ENCODE measurements around the gene METTL9.
"Not testable (repeated sequence)": the region's sequence is repeated elsewhere in the genome, so short reads cannot be mapped to it uniquely, and the experiment has no call there.

METTL9 gene

DNA sequence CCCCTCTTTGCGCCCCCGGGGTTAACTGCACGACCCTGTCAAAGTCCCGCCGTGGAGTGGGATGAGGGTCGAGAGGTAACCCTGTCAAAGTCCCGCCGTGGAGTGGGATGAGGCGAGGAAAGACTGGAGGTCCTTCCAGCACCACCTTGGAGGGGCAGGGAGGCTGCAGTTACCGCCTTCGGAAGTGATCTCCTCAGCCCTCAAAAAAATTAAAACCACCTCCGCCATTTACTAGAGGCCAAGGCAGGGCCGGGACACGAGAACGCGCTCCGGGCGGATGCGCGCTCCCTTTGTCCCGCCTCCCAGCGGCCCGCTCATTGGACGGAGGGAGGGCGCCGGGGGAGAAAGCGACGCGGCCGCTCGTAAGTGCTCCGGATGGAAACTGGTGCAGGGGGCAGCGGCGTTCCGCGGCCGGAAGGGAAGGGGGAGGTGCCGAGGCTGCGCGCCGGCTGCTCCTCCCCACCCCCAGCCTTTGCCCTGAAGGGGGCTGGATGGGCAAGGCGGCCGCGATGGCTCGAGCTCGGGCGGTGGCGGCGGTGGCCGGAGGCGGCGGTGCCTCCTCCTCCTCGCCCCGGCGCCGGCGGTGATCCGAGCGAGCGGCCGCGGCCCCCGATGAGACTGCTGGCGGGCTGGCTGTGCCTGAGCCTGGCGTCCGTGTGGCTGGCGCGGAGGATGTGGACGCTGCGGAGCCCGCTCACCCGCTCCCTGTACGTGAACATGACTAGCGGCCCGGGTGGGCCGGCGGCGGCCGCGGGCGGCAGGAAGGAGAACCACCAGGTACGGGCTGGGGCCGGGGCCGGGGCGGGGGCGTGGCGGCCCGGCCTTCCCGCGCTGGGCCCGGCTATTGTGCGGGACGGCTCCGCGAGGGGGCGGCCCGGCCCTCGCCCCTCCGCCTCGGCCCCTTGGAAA is at the start of gene METTL9:
TSS of gene METTL9 (plus strand) at position 456 of the 909 bp plus-strand sequence. CDS start at position 613, 157 bp downstream.
- no peaks in the 10 kb centered on the region for H3K27me3 ChIP-seq
- intact Hi-C loops (cut with DNase I; ENCODE audit: low total_unique reads) = no loop called here
- peaks cover 0 to 21% (median 20%) of the 10 kb centered on the region in 4 donors for H3K4me1 ChIP-seq

DNA sequence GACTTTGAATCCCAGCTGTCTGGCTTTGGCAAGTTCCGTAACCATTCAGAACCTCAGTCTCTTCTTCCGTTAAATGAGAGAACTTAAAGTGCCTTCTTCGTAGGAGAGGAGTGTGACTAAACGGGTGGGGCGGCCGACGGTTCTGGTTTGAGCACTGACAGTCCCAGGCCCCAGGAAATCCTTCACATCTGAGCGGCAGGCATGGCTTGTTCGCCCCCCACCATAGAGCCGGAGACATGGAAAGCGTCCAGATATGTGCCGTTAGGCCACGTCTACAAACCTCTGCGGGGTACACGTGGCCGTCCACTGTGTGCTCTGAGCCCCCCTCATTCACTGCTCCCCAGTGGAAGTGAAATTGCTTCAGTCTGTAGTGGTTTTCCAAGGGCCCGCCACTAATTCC is 49.4 kb upstream of the METTL9 start:
- not testable (repeated sequence) for H3K4me3 ChIP-seq, H3K27me3 ChIP-seq, H3K4me1 ChIP-seq, H3K36me3 ChIP-seq, DNase-seq, H3K27ac ChIP-seq, H3K9me3 ChIP-seq
- intact Hi-C loops (cut with DNase I; ENCODE audit: low total_unique reads) = loop anchor here (10.0 kb wide), 1 partner anchor 45 kb away; no protein-coding TSS in a partner anchor

More for the DNA sequence above, at the start of gene METTL9:
- no peaks in the 10 kb centered on the region for H3K9me3 ChIP-seq
- peak within 1 kb of the TSS; percentile 88 to 95 for H3K27ac ChIP-seq
- H3K4me3 ChIP-seq = peak within 1 kb of the TSS; percentile 63 to 98
- peak in 1 of 2 experiments; percentile 17 for TF ChIP-seq CTCF (IDR thresholded peaks at IDR 0.05)
- no peaks in the 10 kb centered on the region for H3K36me3 ChIP-seq
- DNase-seq = peak; percentile 93 to 97

DNA sequence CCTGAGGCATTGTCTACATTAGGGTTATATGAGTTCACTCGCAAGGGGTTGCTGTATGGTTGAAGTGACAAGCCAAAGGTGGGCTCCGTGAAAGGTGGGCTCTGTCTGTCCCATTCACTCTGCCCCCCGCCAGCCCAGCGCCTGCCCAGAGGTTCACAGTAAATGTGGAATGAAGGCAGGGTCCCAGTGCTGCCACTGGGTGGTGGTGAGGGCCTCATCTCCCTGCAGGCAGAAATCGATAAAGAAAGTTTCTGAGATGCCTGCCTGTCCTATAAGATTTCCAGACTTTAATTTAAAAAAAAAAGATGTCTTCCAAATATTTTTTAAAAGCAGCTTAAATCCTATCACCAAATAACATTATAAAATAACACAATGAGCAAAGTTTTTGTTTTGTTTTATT is 48.9 kb upstream of the METTL9 start:
- H3K4me3 ChIP-seq, H3K9me3 ChIP-seq, H3K27ac ChIP-seq, H3K27me3 ChIP-seq, DNase-seq, H3K36me3 ChIP-seq: not testable (repeated sequence)
- H3K4me1 ChIP-seq = peaks cover 0 to 11% (median 7%) of the 10 kb centered on the region in 4 donors
- intact Hi-C loops (cut with DNase I; ENCODE audit: low total_unique reads) = loop anchor here (10.0 kb wide), 1 partner anchor 46 kb away; no protein-coding TSS in a partner anchor

DNA sequence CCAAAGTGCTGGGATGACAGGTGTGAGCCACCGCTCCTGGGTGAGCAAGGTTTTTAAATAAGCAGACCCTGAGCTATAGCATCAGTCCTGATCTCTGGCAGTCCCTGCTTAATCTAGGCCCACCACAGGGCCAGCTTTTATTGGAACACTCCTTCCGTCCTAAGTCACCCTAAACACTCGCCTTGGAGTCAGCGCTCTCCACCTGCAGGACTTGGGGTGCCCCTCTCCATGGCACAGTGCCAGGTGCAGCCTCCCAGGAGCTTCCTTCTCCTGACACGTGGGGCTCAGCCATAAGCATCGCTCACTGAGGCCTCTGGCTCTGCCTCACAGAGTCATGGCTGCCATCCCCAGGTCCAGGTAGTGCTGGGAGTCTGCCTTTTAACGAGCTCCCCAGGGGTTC is 48.3 kb upstream of the METTL9 start:
- not testable (repeated sequence) for H3K36me3 ChIP-seq, H3K4me3 ChIP-seq
- intact Hi-C loops (cut with DNase I; ENCODE audit: low total_unique reads) = loop anchor here (10.0 kb wide), 1 partner anchor 46 kb away; no protein-coding TSS in a partner anchor

DNA sequence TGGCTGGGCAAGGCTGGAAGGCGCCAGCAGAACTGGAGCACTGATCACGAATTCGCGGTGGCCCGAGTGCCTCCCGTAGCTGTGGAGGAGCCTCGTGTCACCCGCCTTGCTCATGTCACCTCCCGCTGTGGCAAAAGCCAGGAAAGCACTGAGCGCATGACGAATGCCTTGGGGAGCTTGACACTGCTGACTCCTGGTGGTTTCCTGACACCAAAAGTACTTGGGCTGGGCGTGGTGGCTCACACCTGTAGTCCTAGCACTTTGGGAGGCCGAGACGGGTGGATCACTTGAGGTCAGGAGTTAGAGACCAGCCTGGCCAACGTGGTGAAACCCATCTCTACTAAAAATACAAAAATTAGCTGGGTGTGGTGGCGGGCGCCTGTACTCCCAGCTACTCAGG is 47.8 kb upstream of the METTL9 start:
- intact Hi-C loops (cut with DNase I; ENCODE audit: low total_unique reads) = loop anchor here (10.0 kb wide), 1 partner anchor 47 kb away; no protein-coding TSS in a partner anchor
- H3K27ac ChIP-seq, H3K4me3 ChIP-seq, H3K9me3 ChIP-seq, H3K36me3 ChIP-seq, H3K27me3 ChIP-seq, DNase-seq: not testable (repeated sequence)
- peaks cover 0 to 23% (median 9%) of the 10 kb centered on the region in 4 donors for H3K4me1 ChIP-seq

More for the DNA sequence above, 48.3 kb upstream of the METTL9 start:
- peaks cover 0 to 18% (median 8%) of the 10 kb centered on the region in 4 donors for H3K4me1 ChIP-seq
- not testable (repeated sequence) for H3K27ac ChIP-seq, H3K27me3 ChIP-seq, DNase-seq, H3K9me3 ChIP-seq

DNA sequence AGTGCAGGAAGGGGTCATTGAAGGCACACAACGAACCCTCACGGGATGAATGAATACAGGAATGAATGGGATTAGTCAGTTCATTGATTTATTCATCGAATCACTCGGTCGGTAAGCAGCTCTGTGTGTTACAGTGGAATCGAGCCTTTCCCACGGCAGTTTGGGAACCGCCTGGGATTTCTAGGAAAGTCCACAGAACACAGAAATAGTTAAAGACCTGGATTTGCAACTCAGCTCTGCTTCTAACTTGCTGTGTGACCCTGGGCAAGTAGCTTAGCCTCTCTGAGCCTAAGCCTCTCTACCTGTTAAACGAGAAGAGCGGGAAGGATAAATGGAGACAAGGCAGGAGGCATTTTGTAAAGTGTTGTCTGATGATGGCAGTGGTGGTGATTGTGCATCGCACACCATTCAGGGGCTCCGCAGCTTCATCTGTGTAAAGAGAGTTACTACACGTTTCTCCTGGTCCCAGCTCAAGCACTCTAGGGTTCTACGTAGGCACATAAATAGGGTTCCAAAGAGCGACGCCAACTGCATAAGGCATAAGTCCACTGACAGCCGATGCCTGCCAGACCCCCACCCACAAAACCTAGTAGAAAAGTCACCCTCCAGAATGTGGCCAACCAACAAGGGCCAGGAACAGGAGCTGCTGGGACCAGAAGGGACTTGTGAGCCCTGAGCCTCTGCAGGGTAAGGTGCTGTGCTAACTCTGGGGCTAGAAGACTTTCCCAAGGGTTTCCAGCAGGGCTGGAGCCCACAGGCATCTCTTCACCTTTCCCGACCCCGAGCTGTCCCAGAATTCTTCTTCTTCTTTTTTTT is 45.7 kb upstream of the METTL9 start:
- H3K9me3 ChIP-seq, H3K36me3 ChIP-seq, H3K27ac ChIP-seq, H3K27me3 ChIP-seq, H3K4me3 ChIP-seq: not testable (repeated sequence)
- intact Hi-C loops (cut with DNase I; ENCODE audit: low total_unique reads) = loop anchor here (10.0 kb wide), 1 partner anchor 49 kb away; no protein-coding TSS in a partner anchor
- H3K4me1 ChIP-seq = peaks cover 0 to 31% (median 9%) of the 10 kb centered on the region in 4 donors
- peak in 1 of 2 donors; percentile 60 for DNase-seq

GRCh38 chr16:21554795-21555585 is 44.4 kb upstream of the METTL9 start:
- peaks cover 0 to 31% (median 9%) of the 10 kb centered on the region in 4 donors for H3K4me1 ChIP-seq
- peak; percentile 80 to 93 for DNase-seq
- peak overlapping the region in 1 of 2 donors; percentile 13 for H3K27ac ChIP-seq
- H3K27me3 ChIP-seq = peaks cover 0 to 8% of the 10 kb centered on the region in 2 donors
- no peaks in the 10 kb centered on the region for H3K36me3 ChIP-seq
- H3K9me3 ChIP-seq = no peaks in the 10 kb centered on the region
- intact Hi-C loops (cut with DNase I; ENCODE audit: low total_unique reads) = loop anchor here (10.0 kb wide), 1 partner anchor 50 kb away; no protein-coding TSS in a partner anchor
- peak; percentile 98 to 99 for TF ChIP-seq CTCF (IDR thresholded peaks at IDR 0.05)
- H3K4me3 ChIP-seq = peak overlapping the region in 1 of 2 donors; percentile 0

DNA sequence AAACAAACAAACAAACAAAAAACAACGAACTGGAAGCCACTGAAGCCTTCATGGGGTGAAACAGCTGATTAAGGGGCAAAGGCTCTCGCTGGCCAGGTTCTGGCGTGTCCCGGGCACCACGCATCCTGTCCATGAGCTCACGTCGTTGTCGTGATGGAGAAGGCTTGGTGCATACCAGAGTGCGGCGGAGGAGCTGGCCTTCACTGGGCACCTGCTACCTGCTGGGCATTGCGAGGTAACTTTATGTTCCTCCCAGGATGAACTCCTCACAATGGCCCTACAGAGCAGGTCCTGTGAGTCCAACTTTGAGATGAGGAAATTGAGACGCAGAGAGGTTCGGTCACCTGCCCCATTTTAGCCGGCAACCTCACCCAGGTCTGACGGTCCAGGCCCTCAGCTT is 43.8 kb upstream of the METTL9 start:
- not testable (repeated sequence) for H3K36me3 ChIP-seq, H3K9me3 ChIP-seq, H3K4me3 ChIP-seq, H3K27me3 ChIP-seq
- Histone ChIP-seq H3K27ac (peak overlapping the region in 1 of 2 donors; percentile 53), H3K4me1 (peaks cover 0 to 31% (median 9%) of the 10 kb centered on the region in 4 donors)
- intact Hi-C loops (cut with DNase I; ENCODE audit: low total_unique reads) = loop anchor here (10.0 kb wide), 1 partner anchor 51 kb away; no protein-coding TSS in a partner anchor
- DNase-seq = peak in 1 of 2 donors; percentile 72

GRCh38 chr16:21556026-21556595 is 43.3 kb upstream of the METTL9 start:
- peak overlapping the region; percentile 31 to 53 for H3K27ac ChIP-seq
- intact Hi-C loops (cut with DNase I; ENCODE audit: low total_unique reads) = loop anchor here (10.0 kb wide), 1 partner anchor 51 kb away; no protein-coding TSS in a partner anchor
- H3K9me3 ChIP-seq, H3K36me3 ChIP-seq, H3K4me3 ChIP-seq, H3K27me3 ChIP-seq: not testable (repeated sequence)
- peak in 1 of 2 donors; percentile 60 for DNase-seq
- H3K4me1 ChIP-seq = peaks cover 0 to 31% (median 9%) of the 10 kb centered on the region in 4 donors

GRCh38 chr16:21556651-21557241 is 42.6 kb upstream of the METTL9 start:
- H3K9me3 ChIP-seq, H3K36me3 ChIP-seq, H3K27me3 ChIP-seq: not testable (repeated sequence)
- peak; percentile 80 to 96 for DNase-seq
- Histone ChIP-seq H3K4me3 (peak overlapping the region in 1 of 2 donors; percentile 8), H3K27ac (peak overlapping the region; percentile 64 to 66), H3K4me1 (peaks cover 0 to 31% (median 9%) of the 10 kb centered on the region in 4 donors)
- intact Hi-C loops (cut with DNase I; ENCODE audit: low total_unique reads) = loop anchor here (10.0 kb wide), 1 partner anchor 52 kb away; no protein-coding TSS in a partner anchor

All from tibial artery (tissue), 4 donors.